A549 (cell line): ENCODE measurements around the gene LRP5. TPM values are rescaled to one million over a fixed set of nuclear protein-coding genes. Genes with fewer than 3 reads are reported as not detected.

ENCODE experiments used
- ATAC-seq, 2 experiments: fragments of 200-7000 bp in 1 of 2; fragments of >200 bp in 1 of 2; cut with Nextera tagmentation in 1 of 2; cut with Tn5 transposase in 1 of 2; 3 replicates each; pipeline versions ENCODE4 v1.8.0 to v1.9.1; 2018 to 2020; ENCODE audit warnings: mild to moderate bottlenecking in 1 of 2, moderate library complexity in 1 of 2
- CTCF ChIA-PET: fragments of 300-600 bp; sonication (Branson Sonifier 250); formaldehyde crosslinking; extraction: SDS; loops from one replicate; lab custom pipeline; 2021; ENCODE audit warnings: antibody characterized with exemption, inconsistent platforms; lab: Yijun Ruan, JAX
- POLR2A ChIA-PET: fragments of 350-600 bp; formaldehyde crosslinking; extraction: SDS; loops from one replicate; lab custom pipeline; 2021; ENCODE audit warnings: antibody characterized with exemption, inconsistent platforms; lab: Yijun Ruan, JAX
- DNase-seq, 2 experiments: peaks; one replicate each; pipeline versions ENCODE4 v3.0.0 to v3.0.0-alpha.2; 2011 to 2016; ENCODE audit warnings: low read depth in 1 of 2, low spot score in 1 of 2
- FAIRE-seq: peaks from 2 replicates; lab custom pipeline; 2011; peaks lifted over from hg19 to GRCh38; lab: Jason Lieb, UNC
- H3K27ac ChIP-seq, 2 experiments: fragments of >200 bp; sonication (Bioruptor Twin); formaldehyde crosslinking; 3 replicates each; pipeline ENCODE4 v1.5.1; 2016 to 2017
- H3K4me1 ChIP-seq: fragments of >200 bp; sonication (Bioruptor Twin); formaldehyde crosslinking; 3 replicates; pipeline ENCODE4 v1.6.1; 2016
- H3K4me2 ChIP-seq: fragments of >200 bp; sonication (Bioruptor Twin); formaldehyde crosslinking; 3 replicates; pipeline ENCODE4 v1.6.1; 2016
- H3K4me3 ChIP-seq: fragments of >200 bp; sonication (Bioruptor Twin); formaldehyde crosslinking; 3 replicates; pipeline ENCODE4 v1.5.1; 2016
- H3K9me3 ChIP-seq: fragments of >200 bp; sonication (Bioruptor Twin); formaldehyde crosslinking; 3 replicates; pipeline ENCODE4 v1.6.1; 2016
- EHMT2 ChIP-seq: fragments of 200-600 bp; sonication (generic); IDR thresholded peaks from 2 replicates; pipeline ENCODE4 v1.6.1; 2016; ENCODE audit warnings: antibody characterized with exemption, low read depth, mild to moderate bottlenecking, moderate library complexity
- GATA3 ChIP-seq: IDR thresholded peaks from 2 replicates; pipeline ENCODE4 v1.6.1; 2012; ENCODE audit warnings: borderline replicate concordance
- HOXA7 ChIP-seq: fragments of 250-450 bp; sonication (Bioruptor Pico); IDR thresholded peaks from 2 replicates; pipeline ENCODE4 v1.5.0; 2020; ENCODE audit warnings: mild to moderate bottlenecking, moderate library complexity
- KDM5A ChIP-seq: fragments of 200-600 bp; sonication (generic); IDR thresholded peaks from 2 replicates; pipeline ENCODE4 v1.6.1; 2016; ENCODE audit warnings: antibody characterized with exemption, mild to moderate bottlenecking
- MYC ChIP-seq: IDR thresholded peaks from 2 replicates; pipeline ENCODE4 v1.6.1; 2012; ENCODE audit warnings: mild to moderate bottlenecking, inconsistent platforms, low read length, improper control_type of control experiment, borderline replicate concordance
- POLR2AphosphoS2 ChIP-seq: conservative IDR thresholded peaks from 2 replicates; pipeline ENCODE4 v1.6.1; 2012; ENCODE audit warnings: low read length, improper control_type of control experiment, inconsistent platforms
- RAD21 ChIP-seq, 2 experiments: fragments of >200 bp in 1 of 2; sonication (Bioruptor Twin) in 1 of 2; formaldehyde crosslinking in 1 of 2; IDR thresholded peaks in 1 of 2; conservative IDR thresholded peaks in 1 of 2; 2 replicates in 1 of 2; 3 replicates in 1 of 2; pipeline ENCODE4 v1.6.1; 2012 to 2018; ENCODE audit warnings: inconsistent platforms in 1 of 2
- RARB ChIP-seq: fragments of 250-450 bp; sonication (Bioruptor Pico); IDR thresholded peaks from 2 replicates; pipeline ENCODE4 v1.8.0; 2021; ENCODE audit warnings: mild to moderate bottlenecking, moderate library complexity
- RCOR1 ChIP-seq: fragments of 150-350 bp; IDR thresholded peaks from 2 replicates; pipeline ENCODE4 v1.6.1; 2014; ENCODE audit warnings: antibody characterized with exemption, low read length, low read depth
- RFX5 ChIP-seq: fragments of 450-650 bp; IDR thresholded peaks from 2 replicates; pipeline ENCODE4 v1.7.1; 2014; ENCODE audit warnings: antibody characterized with exemption, mild to moderate bottlenecking, moderate library complexity
- SMC3 ChIP-seq: fragments of >200 bp; sonication (Bioruptor Twin); formaldehyde crosslinking; IDR thresholded peaks from 3 replicates; pipeline ENCODE4 v1.6.1; 2018; ENCODE audit warnings: inconsistent platforms
- TFCP2L1 ChIP-seq: fragments of 250-450 bp; sonication (Bioruptor Pico); IDR thresholded peaks from 2 replicates; pipeline ENCODE4 v1.5.0; 2021; ENCODE audit warnings: mild to moderate bottlenecking
- ZC3H11A ChIP-seq: fragments of 450-650 bp; IDR thresholded peaks from 2 replicates; pipeline ENCODE4 v1.6.1; 2014; ENCODE audit warnings: antibody characterized with exemption, mild to moderate bottlenecking
- ZFP36 ChIP-seq: fragments of 450-650 bp; IDR thresholded peaks from 2 replicates; pipeline ENCODE4 v1.6.1; 2014; ENCODE audit warnings: borderline replicate concordance; ENCODE audit not compliant: partially characterized antibody
- ZNF302 ChIP-seq: fragments of 250-450 bp; sonication (Bioruptor Pico); IDR thresholded peaks from 2 replicates; pipeline ENCODE4 v1.9.0; 2021; ENCODE audit warnings: inconsistent platforms, mild to moderate bottlenecking, moderate library complexity
- WGBS: methylation state at CpG from one replicate; pipeline ENCODE4 v1.1.6; 2017; ENCODE audit errors: missing lambda C conversion rate; 5-methylcytosine and 5-hydroxymethylcytosine counted together
- polyA plus RNA-seq, 4 experiments: library from polyadenylated mRNA; depleted of rRNA in 3 of 4; stranded (reverse); fragments of >200 nt; fragmentation: RNase III in 1 of 4; extraction: RNeasy Plus Mini Kit Qiagen cat#74134 plus additional on column Dnase treatment in 1 of 4; gene quantifications; 2 replicates in 3 of 4; 3 replicates in 1 of 4; pipeline ENCODE4 v1.2.3, GENCODE V29; 2011 to 2017
- TF ChIP-seq, protein P1 (sequence below): fragments of 250-450 bp; sonication (Bioruptor Pico); IDR thresholded peaks from 2 replicates; pipeline ENCODE4 v1.5.0; 2020; ENCODE audit warnings: low read depth, mild to moderate bottlenecking, moderate library complexity
- TF ChIP-seq, protein P2 (sequence below): fragments of >200 bp; sonication (Bioruptor Twin); formaldehyde crosslinking; IDR thresholded peaks from 3 replicates; pipeline ENCODE4 v1.5.1; 2016
- TF ChIP-seq, protein P3 (sequence below): fragments of 200-600 bp; sonication (generic); IDR thresholded peaks from 2 replicates; pipeline ENCODE4 v1.6.1; 2016; ENCODE audit warnings: antibody characterized with exemption, mild to moderate bottlenecking, moderate library complexity
- TF ChIP-seq, protein P4 (sequence below): fragments of 150-350 bp; IDR thresholded peaks from 2 replicates; pipeline ENCODE4 v1.6.1; 2014; ENCODE audit warnings: low read depth, mild to moderate bottlenecking, low read length

LRP5 gene
- polyA plus RNA-seq, 2 of the 4 experiments (the other 2 are of a cell fraction), result 10.9 to 32.3 TPM

DNA sequence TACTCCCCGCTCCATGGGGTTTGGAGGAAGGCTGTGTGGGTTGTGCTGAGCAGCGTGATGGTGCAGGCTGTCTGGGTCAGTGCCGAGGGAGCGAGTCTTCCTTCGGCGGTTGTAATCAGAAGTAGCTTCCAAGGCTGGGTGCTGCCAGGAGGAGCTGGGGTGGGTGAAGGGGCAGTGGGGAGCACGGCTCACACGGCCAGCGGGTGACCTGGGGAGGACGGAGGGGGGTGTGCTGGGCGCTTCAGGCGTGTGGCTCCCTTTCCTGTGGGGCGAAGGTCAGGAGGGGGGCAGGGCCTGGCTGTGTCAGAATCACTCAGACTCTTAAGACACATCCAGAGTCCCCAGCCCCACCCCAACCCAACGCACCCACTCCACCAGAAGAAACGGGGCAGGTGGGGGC, 60.2 kb downstream of the LRP5 start:
- Histone ChIP-seq H3K4me2 (no peak overlapping the region), H3K4me1 (peaks cover 4% of the 10 kb centered on the region; the same call in 1 of the 3 replicates), H3K9me3 (no peaks in the 10 kb centered on the region), H3K27ac (peak overlapping the region in 1 of 2 experiments; percentile 21; a peak in 1 of 6 replicates), H3K4me3 (no peak overlapping the region)
- DNase-seq, result no peak
- FAIRE-seq, result no peak
- no peak for TF ChIP-seq ZFP36
- TF ChIP-seq HOXA7, result no peak
- TF ChIP-seq EHMT2, result no peak
- TF ChIP-seq, protein P1, sequence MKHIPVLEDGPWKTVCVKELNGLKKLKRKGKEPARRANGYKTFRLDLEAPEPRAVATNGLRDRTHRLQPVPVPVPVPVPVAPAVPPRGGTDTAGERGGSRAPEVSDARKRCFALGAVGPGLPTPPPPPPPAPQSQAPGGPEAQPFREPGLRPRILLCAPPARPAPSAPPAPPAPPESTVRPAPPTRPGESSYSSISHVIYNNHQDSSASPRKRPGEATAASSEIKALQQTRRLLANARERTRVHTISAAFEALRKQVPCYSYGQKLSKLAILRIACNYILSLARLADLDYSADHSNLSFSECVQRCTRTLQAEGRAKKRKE, result no peak
- TF ChIP-seq TFCP2L1 (CRISPR knock-in tag), result no peak
- no peak for TF ChIP-seq SMC3
- TF ChIP-seq, protein P2, sequence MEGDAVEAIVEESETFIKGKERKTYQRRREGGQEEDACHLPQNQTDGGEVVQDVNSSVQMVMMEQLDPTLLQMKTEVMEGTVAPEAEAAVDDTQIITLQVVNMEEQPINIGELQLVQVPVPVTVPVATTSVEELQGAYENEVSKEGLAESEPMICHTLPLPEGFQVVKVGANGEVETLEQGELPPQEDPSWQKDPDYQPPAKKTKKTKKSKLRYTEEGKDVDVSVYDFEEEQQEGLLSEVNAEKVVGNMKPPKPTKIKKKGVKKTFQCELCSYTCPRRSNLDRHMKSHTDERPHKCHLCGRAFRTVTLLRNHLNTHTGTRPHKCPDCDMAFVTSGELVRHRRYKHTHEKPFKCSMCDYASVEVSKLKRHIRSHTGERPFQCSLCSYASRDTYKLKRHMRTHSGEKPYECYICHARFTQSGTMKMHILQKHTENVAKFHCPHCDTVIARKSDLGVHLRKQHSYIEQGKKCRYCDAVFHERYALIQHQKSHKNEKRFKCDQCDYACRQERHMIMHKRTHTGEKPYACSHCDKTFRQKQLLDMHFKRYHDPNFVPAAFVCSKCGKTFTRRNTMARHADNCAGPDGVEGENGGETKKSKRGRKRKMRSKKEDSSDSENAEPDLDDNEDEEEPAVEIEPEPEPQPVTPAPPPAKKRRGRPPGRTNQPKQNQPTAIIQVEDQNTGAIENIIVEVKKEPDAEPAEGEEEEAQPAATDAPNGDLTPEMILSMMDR, result no peak
- no peak for TF ChIP-seq RCOR1
- TF ChIP-seq, protein P3, sequence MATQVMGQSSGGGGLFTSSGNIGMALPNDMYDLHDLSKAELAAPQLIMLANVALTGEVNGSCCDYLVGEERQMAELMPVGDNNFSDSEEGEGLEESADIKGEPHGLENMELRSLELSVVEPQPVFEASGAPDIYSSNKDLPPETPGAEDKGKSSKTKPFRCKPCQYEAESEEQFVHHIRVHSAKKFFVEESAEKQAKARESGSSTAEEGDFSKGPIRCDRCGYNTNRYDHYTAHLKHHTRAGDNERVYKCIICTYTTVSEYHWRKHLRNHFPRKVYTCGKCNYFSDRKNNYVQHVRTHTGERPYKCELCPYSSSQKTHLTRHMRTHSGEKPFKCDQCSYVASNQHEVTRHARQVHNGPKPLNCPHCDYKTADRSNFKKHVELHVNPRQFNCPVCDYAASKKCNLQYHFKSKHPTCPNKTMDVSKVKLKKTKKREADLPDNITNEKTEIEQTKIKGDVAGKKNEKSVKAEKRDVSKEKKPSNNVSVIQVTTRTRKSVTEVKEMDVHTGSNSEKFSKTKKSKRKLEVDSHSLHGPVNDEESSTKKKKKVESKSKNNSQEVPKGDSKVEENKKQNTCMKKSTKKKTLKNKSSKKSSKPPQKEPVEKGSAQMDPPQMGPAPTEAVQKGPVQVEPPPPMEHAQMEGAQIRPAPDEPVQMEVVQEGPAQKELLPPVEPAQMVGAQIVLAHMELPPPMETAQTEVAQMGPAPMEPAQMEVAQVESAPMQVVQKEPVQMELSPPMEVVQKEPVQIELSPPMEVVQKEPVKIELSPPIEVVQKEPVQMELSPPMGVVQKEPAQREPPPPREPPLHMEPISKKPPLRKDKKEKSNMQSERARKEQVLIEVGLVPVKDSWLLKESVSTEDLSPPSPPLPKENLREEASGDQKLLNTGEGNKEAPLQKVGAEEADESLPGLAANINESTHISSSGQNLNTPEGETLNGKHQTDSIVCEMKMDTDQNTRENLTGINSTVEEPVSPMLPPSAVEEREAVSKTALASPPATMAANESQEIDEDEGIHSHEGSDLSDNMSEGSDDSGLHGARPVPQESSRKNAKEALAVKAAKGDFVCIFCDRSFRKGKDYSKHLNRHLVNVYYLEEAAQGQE, result no peak
- TF ChIP-seq MYC, result no peak
- TF ChIP-seq GATA3, result no peak
- TF ChIP-seq RARB (CRISPR knock-in tag), result no peak
- TF ChIP-seq RAD21 (conservative IDR thresholded peaks at IDR 0.05 in 1 of 2, IDR thresholded peaks at IDR 0.05 in 1 of 2), result no peak
- TF ChIP-seq, protein P4, sequence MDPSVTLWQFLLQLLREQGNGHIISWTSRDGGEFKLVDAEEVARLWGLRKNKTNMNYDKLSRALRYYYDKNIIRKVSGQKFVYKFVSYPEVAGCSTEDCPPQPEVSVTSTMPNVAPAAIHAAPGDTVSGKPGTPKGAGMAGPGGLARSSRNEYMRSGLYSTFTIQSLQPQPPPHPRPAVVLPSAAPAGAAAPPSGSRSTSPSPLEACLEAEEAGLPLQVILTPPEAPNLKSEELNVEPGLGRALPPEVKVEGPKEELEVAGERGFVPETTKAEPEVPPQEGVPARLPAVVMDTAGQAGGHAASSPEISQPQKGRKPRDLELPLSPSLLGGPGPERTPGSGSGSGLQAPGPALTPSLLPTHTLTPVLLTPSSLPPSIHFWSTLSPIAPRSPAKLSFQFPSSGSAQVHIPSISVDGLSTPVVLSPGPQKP, result no peak
- no peak for TF ChIP-seq ZNF302 (CRISPR knock-in tag)
- no peak for TF ChIP-seq ZC3H11A
- TF ChIP-seq POLR2AphosphoS2, result no peak
- 88% methylated on average over 15 of the region's 15 CpGs for WGBS
- POLR2A ChIA-PET, result no interaction called here
- no peak for ATAC-seq
- CTCF ChIA-PET, result interaction anchor here (4.3 to 5.6 kb wide), 3 partner anchors 11 to 75 kb away, joined by 19 to 39 read pairs (median 26); no protein-coding TSS in a partner anchor

DNA sequence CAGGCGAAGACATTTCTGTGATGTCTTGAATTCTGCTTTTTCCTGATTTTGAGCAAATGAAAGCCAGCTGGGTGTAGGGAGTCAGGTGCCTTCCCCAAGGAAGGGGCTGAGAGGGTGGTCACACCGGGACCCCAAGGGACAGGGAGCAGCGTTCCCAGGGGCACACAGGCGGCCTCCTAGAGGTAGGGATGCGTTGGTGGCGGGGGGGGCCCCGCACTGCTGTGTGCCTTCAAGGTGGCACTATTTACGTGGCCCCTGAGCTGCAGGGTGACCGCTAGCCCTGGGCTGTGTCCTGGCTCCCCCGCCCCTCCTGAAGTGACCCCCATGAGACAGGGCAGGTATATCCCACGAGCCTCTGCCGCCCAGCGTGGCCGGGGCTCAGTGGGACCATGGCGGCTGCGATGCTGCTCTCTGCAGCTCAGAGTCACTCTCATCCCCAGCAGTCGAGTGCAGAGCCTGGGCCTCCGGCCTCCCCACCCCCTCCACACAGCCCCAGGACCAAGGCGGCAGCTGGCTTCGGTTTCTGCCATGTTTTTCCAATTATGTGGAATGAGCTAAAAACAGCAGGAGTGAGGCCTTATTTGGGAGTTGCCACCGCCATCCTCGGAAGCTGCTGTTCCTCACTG, 60.9 kb downstream of the LRP5 start:
- H3K9me3 ChIP-seq, result no peaks in the 10 kb centered on the region
- no peak overlapping the region for H3K4me3 ChIP-seq
- peak overlapping the region in 1 of 2 experiments; percentile 21; a peak in 1 of 6 replicates for H3K27ac ChIP-seq
- peaks cover 4% of the 10 kb centered on the region; the same call in 1 of the 3 replicates for H3K4me1 ChIP-seq
- DNase-seq, result no peak
- WGBS, result 88% methylated on average over 12 of the region's 22 CpGs
- ATAC-seq, result peak in 1 of 2 experiments; percentile 19; a peak in 3 of 6 replicates
- ChIA-PET POLR2A (no interaction called here), CTCF (interaction anchor here (0.9 to 5.6 kb wide), 4 partner anchors 11 to 116 kb away, joined by 3 to 39 read pairs (median 12); no protein-coding TSS in a partner anchor)
- TF ChIP-seq RFX5 (no peak), KDM5A (no peak)
- TF ChIP-seq, protein P3, result no peak
- TF ChIP-seq, all 56 proteins: peak for 0
- FAIRE-seq, result no peak
- H3K4me2 ChIP-seq, result no peak overlapping the region
